Suprapubic skin (tissue), 4 donors: ENCODE data around the gene SPECC1. TPM values are rescaled to one million over a fixed set of nuclear protein-coding genes. Genes with fewer than 3 reads are reported as not detected.

Experiments
- DNase-seq, 2 donors: peaks; one replicate each; pipeline ENCODE4 v3.0.0-alpha.2; 2019; ENCODE audit warnings: low spot score in 2 of 2
- H3K27ac ChIP-seq: fragments of 200-600 bp; sonication (generic); one replicate; pipeline ENCODE4 v1.5.1; 2019
- H3K27me3 ChIP-seq: fragments of 200-600 bp; sonication (generic); one replicate; pipeline ENCODE4 v1.5.1; 2019
- H3K36me3 ChIP-seq: fragments of 200-600 bp; sonication (generic); one replicate; pipeline ENCODE4 v1.5.1; 2019
- H3K4me1 ChIP-seq: fragments of 200-600 bp; sonication (generic); one replicate; pipeline ENCODE4 v1.5.1; 2019
- H3K4me3 ChIP-seq: fragments of 200-600 bp; sonication (generic); one replicate; pipeline ENCODE4 v1.5.1; 2019; ENCODE audit warnings: mild to moderate bottlenecking
- H3K9me3 ChIP-seq: fragments of 200-600 bp; sonication (generic); one replicate; pipeline ENCODE4 v1.5.1; 2019
- EP300 ChIP-seq: sonication (generic); formaldehyde crosslinking; IDR thresholded peaks from one replicate; pipeline ENCODE4 v1.6.1; 2017; ENCODE audit warnings: antibody characterized with exemption
- POLR2A ChIP-seq, 2 donors: fragments of 450-650 bp; IDR thresholded peaks; one replicate each; pipeline ENCODE4 v1.6.1; 2017; ENCODE audit warnings: antibody characterized with exemption in 2 of 2, mild to moderate bottlenecking in 2 of 2, moderate library complexity in 2 of 2
- POLR2AphosphoS5 ChIP-seq, 3 donors: sonication (generic); formaldehyde crosslinking; IDR thresholded peaks; one replicate each; pipeline ENCODE4 v1.6.1; 2017; ENCODE audit warnings: antibody characterized with exemption in 3 of 3
- WGBS: methylation state at CpG from one replicate; pipeline ENCODE4 v1.1.5; 2018; 5-methylcytosine and 5-hydroxymethylcytosine counted together
- total RNA-seq, 4 donors: library from RNA; depleted of rRNA; stranded (reverse); fragments of >200 nt; gene quantifications; one replicate each; pipeline ENCODE4 v1.1.0, GENCODE V29; 2016
- TF ChIP-seq, protein P1 (sequence below), 2 donors: fragments of 200-600 bp in 1 of 2; fragments of 450-650 bp in 1 of 2; sonication (generic) in 1 of 2; IDR thresholded peaks; one replicate each; pipeline ENCODE4 v1.5.1; 2016 to 2019; ENCODE audit warnings: antibody characterized with exemption in 2 of 2, mild to moderate bottlenecking in 1 of 2, moderate library complexity in 1 of 2

SPECC1 gene
- total RNA-seq, 4 donors from 2014 or later, result 12.2 to 18.1 (median 16.4) TPM

DNA sequence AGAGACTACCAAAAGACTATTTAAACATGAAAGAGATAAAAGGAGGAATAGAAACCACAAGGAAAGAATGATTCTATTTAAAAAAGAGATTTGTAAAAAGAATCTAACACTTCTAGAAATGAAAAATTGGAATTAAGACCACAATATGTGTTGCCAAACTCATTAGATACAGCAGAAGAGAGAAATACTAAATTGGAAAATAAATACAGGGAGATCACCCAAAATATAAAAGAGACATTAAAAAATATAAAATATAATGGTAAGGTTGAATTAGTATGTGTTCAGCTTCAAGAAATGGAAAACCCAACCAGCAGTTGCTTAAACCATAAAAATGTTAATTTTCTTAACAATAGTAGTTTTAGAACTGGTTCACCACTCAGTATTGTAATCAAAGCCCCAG is 297.8 kb downstream of the SPECC1 start:
- no peak for DNase-seq
- Histone ChIP-seq H3K4me1 (no peaks in the 10 kb centered on the region), H3K36me3 (peaks cover 11% of the 10 kb centered on the region), H3K9me3 (peaks cover 5% of the 10 kb centered on the region), H3K4me3 (no peak overlapping the region), H3K27ac (no peak overlapping the region), H3K27me3 (no peaks in the 10 kb centered on the region)
- TF ChIP-seq EP300 (no peak), POLR2AphosphoS5 (IDR thresholded peaks at IDR 0.05) (no peak), POLR2A (IDR thresholded peaks at IDR 0.05) (no peak)
- TF ChIP-seq, protein P1, sequence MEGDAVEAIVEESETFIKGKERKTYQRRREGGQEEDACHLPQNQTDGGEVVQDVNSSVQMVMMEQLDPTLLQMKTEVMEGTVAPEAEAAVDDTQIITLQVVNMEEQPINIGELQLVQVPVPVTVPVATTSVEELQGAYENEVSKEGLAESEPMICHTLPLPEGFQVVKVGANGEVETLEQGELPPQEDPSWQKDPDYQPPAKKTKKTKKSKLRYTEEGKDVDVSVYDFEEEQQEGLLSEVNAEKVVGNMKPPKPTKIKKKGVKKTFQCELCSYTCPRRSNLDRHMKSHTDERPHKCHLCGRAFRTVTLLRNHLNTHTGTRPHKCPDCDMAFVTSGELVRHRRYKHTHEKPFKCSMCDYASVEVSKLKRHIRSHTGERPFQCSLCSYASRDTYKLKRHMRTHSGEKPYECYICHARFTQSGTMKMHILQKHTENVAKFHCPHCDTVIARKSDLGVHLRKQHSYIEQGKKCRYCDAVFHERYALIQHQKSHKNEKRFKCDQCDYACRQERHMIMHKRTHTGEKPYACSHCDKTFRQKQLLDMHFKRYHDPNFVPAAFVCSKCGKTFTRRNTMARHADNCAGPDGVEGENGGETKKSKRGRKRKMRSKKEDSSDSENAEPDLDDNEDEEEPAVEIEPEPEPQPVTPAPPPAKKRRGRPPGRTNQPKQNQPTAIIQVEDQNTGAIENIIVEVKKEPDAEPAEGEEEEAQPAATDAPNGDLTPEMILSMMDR (IDR thresholded peaks at IDR 0.05), result no peak

DNA sequence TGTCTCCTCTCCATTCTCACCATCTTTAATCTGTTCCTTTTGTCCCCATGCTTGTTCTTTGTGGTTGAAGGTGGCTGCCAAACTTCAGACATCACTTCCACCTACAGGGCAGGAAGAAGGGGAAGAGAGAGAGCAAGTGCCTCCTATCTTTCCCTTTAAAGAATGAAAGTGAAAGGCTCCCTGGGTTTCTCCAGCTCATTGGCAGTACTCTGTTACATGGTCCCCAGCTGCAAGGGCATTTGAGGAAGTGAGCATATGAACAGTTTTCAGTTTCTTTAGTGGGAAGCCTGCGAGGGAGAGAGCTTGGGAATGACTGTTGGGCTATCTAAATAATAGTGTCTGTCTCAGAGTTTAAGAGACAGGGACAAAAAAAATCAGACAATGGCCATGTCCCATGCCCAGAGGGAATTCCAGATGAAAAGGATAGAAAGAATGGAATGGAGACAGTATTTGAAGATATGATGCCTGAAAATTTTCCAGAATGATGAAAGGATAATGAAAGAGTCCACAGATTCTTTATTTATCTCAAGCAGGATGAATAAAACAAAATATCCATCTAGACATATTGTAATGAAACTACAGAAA is 298.3 kb downstream of the SPECC1 start:
- no peaks in the 10 kb centered on the region for H3K4me1 ChIP-seq
- peaks cover 5% of the 10 kb centered on the region for H3K9me3 ChIP-seq
- no peaks in the 10 kb centered on the region for H3K27me3 ChIP-seq
- peaks cover 11% of the 10 kb centered on the region for H3K36me3 ChIP-seq
- no peak for DNase-seq
- H3K4me3 ChIP-seq, result no peak overlapping the region
- H3K27ac ChIP-seq, result no peak overlapping the region
- 89% methylated on average over 1 of the region's 1 CpG for WGBS
- TF ChIP-seq, protein P1 (IDR thresholded peaks at IDR 0.05), result no peak
- TF ChIP-seq POLR2AphosphoS5 (IDR thresholded peaks at IDR 0.05) (no peak), POLR2A (IDR thresholded peaks at IDR 0.05) (no peak), EP300 (no peak)

DNA sequence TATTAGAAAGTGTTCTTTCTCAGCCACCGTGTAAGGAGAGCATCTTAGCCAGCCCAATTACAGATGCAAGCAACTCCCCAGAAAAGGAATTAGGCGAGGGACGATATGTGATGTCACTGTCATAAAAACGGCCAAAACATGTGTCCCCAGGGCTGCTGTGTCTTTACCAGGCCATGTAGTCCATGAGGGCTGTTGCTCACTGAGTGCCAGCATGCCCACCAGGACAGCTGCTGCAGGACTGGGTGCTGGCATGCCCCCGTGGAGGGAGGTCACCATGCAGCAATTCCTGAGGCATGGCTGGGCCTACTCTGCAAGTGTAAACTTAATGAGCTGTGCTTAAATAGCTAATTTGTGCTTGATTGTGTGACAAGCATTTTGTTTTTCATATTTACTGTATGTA is 301.3 kb downstream of the SPECC1 start:
- no peaks in the 10 kb centered on the region for H3K4me1 ChIP-seq
- no peaks in the 10 kb centered on the region for H3K27me3 ChIP-seq
- H3K27ac ChIP-seq, result no peak overlapping the region
- H3K4me3 ChIP-seq, result no peak overlapping the region
- peaks cover 19% of the 10 kb centered on the region for H3K36me3 ChIP-seq
- TF ChIP-seq EP300 (no peak), POLR2AphosphoS5 (IDR thresholded peaks at IDR 0.05) (no peak), POLR2A (IDR thresholded peaks at IDR 0.05) (no peak)
- TF ChIP-seq, protein P1 (IDR thresholded peaks at IDR 0.05), result no peak
- DNase-seq, result no peak
- peaks cover 5% of the 10 kb centered on the region for H3K9me3 ChIP-seq
- WGBS, result 89% methylated on average over 5 of the region's 5 CpGs

DNA sequence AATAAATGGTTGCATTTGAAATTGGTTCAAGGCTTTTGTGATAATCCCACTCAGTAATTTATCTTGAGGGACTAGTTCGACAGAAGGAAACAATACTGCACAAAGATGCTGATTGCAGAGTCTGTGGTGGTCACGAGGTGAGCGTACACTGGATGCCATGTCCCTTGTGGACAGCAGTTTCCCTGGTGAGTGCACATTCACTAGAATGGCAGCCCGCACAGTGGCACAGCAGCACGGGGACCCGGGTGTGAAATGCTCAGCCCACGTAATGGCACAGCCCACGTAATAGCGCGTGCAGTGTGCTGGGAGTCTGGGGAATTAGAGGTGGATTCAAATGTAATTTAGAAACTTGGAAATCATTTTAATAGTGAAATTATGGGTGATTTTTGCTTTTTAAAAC is 304.1 kb downstream of the SPECC1 start:
- Histone ChIP-seq H3K4me1 (no peaks in the 10 kb centered on the region), H3K27me3 (no peaks in the 10 kb centered on the region), H3K27ac (no peak overlapping the region), H3K9me3 (no peaks in the 10 kb centered on the region), H3K36me3 (peaks cover 8% of the 10 kb centered on the region), H3K4me3 (no peak overlapping the region)
- no peak for TF ChIP-seq POLR2AphosphoS5 (IDR thresholded peaks at IDR 0.05)
- TF ChIP-seq POLR2A (IDR thresholded peaks at IDR 0.05), result no peak
- no peak for TF ChIP-seq EP300
- TF ChIP-seq, protein P1 (IDR thresholded peaks at IDR 0.05), result no peak
- WGBS, result 89% methylated on average over 10 of the region's 10 CpGs
- DNase-seq, result no peak

DNA sequence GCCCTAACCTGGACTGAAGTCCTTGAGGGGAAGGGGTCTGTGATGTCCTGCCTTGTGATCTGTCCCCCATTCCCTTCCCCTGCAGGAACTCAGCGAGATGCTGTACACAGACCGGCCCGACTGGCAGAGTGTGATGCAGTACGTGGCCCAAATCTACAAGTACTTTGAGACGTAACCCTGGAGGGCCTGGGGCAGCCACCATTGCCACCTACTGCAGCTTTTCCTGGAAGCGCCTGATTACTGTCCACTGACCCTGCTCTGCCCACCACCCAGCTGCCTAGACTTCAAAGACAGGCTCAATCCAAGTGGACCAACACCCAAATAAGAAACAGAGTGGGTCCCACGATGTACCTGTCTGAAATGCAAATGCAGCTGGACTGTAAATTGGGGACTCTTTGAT is 304.7 kb downstream of the SPECC1 start:
- Histone ChIP-seq H3K27me3 (no peaks in the 10 kb centered on the region), H3K4me1 (no peaks in the 10 kb centered on the region), H3K36me3 (peaks cover 8% of the 10 kb centered on the region), H3K27ac (no peak overlapping the region), H3K9me3 (no peaks in the 10 kb centered on the region), H3K4me3 (no peak overlapping the region)
- WGBS, result 98% methylated on average over 7 of the region's 7 CpGs
- no peak for TF ChIP-seq POLR2AphosphoS5 (IDR thresholded peaks at IDR 0.05)
- TF ChIP-seq EP300, result no peak
- TF ChIP-seq, protein P1 (IDR thresholded peaks at IDR 0.05), result no peak
- no peak for TF ChIP-seq POLR2A (IDR thresholded peaks at IDR 0.05)
- no peak for DNase-seq
